Spinal cord (tissue), 4 donors: ENCODE results near the gene LCE3C. TPM values are rescaled to one million over a fixed set of nuclear protein-coding genes. Genes with fewer than 3 reads are reported as not detected.

Source experiments
- polyA plus RNA-seq, 2 donors: library from polyadenylated mRNA; unstranded; fragments of 120-200 nt; gene quantifications; one replicate each; pipeline ENCODE4 v1.2.1, GENCODE V29; 2013; ENCODE audit not compliant: insufficient read length in 2 of 2
- small RNA-seq: library from RNA; depleted of rRNA; stranded (forward); fragments of <200 nt; gene quantifications from one replicate; pipeline ENCODE3, GENCODE V24; 2014; ENCODE audit warnings: low replicate concordance
- total RNA-seq, 2 donors: library from RNA; depleted of rRNA in 1 of 2; stranded (reverse); fragments of 120-200 nt in 1 of 2; fragments of >200 nt in 1 of 2; gene quantifications; one replicate each; pipeline versions ENCODE4 v1.2.3 to v1.2.4, GENCODE V29; 2013 to 2014

Gene LCE3C
- total and polyA plus RNA-seq, 4 donors: not detected

Small RNAs within 50 kb of the gene (small RNA-seq; reads per million reads assigned to genes)
- gene LCE3A (not detected), gene LCE3B (not detected)

Other genes starting within 250 kb of the LCE3C start
- gene FLG2, start 240.2 kb upstream of the LCE3C start, total RNA-seq: not detected
- under 1 TPM; 0.03 to 0.11 TPM for gene FLG2, start 240.2 kb upstream of the LCE3C start, polyA plus RNA-seq
- not detected for gene CRNN, start 186.0 kb upstream of the LCE3C start, total RNA-seq
- not detected for gene CRNN, start 186.0 kb upstream of the LCE3C start, polyA plus RNA-seq
- not detected for gene LCE5A, start 89.4 kb upstream of the LCE3C start, total RNA-seq
- gene LCE5A, start 89.4 kb upstream of the LCE3C start, polyA plus RNA-seq: under 1 TPM in 1 of 2 donors, not detected in 1; 0.20 TPM
- not detected for gene CRCT1, start 85.8 kb upstream of the LCE3C start, total RNA-seq
- not detected for gene CRCT1, start 85.8 kb upstream of the LCE3C start, polyA plus RNA-seq
- not detected for gene LCE3E, start 33.5 kb upstream of the LCE3C start, total RNA-seq
- not detected for gene LCE3E, start 33.5 kb upstream of the LCE3C start, polyA plus RNA-seq
- gene LCE3D, start 19.7 kb upstream of the LCE3C start, total RNA-seq: not detected
- gene LCE3D, start 19.7 kb upstream of the LCE3C start, polyA plus RNA-seq: not detected
- not detected for gene LCE3B, start 13.6 kb downstream of the LCE3C start, total RNA-seq
- not detected for gene LCE3B, start 13.6 kb downstream of the LCE3C start, polyA plus RNA-seq
- not detected for gene LCE3A, start 22.9 kb downstream of the LCE3C start, total RNA-seq
- gene LCE3A, start 22.9 kb downstream of the LCE3C start, polyA plus RNA-seq: not detected
- gene LCE2D, start 63.1 kb downstream of the LCE3C start, total RNA-seq: not detected
- gene LCE2D, start 63.1 kb downstream of the LCE3C start, polyA plus RNA-seq: not detected
- gene LCE2C, start 75.0 kb downstream of the LCE3C start, total RNA-seq: not detected
- gene LCE2C, start 75.0 kb downstream of the LCE3C start, polyA plus RNA-seq: not detected
- not detected for gene LCE2B, start 85.9 kb downstream of the LCE3C start, total RNA-seq
- not detected for gene LCE2B, start 85.9 kb downstream of the LCE3C start, polyA plus RNA-seq
- not detected for gene LCE2A, start 98.1 kb downstream of the LCE3C start, total RNA-seq
- not detected for gene LCE2A, start 98.1 kb downstream of the LCE3C start, polyA plus RNA-seq
- gene LCE4A, start 107.9 kb downstream of the LCE3C start, total RNA-seq: not detected
- gene LCE4A, start 107.9 kb downstream of the LCE3C start, polyA plus RNA-seq: not detected
- not detected for gene KPRP, start 157.8 kb downstream of the LCE3C start, total RNA-seq
- gene KPRP, start 157.8 kb downstream of the LCE3C start, polyA plus RNA-seq: not detected
- not detected for gene LCE1F, start 174.9 kb downstream of the LCE3C start, total RNA-seq
- not detected for gene LCE1F, start 174.9 kb downstream of the LCE3C start, polyA plus RNA-seq
- not detected for gene LCE1E, start 186.0 kb downstream of the LCE3C start, total RNA-seq
- gene LCE1E, start 186.0 kb downstream of the LCE3C start, polyA plus RNA-seq: not detected
- gene LCE1D, start 196.5 kb downstream of the LCE3C start, total RNA-seq: not detected
- gene LCE1D, start 196.5 kb downstream of the LCE3C start, polyA plus RNA-seq: under 1 TPM in 1 of 2 donors, not detected in 1; 0.39 TPM
- gene LCE1C, start 206.4 kb downstream of the LCE3C start, total RNA-seq: not detected
- not detected for gene LCE1C, start 206.4 kb downstream of the LCE3C start, polyA plus RNA-seq
- gene LCE1B, start 211.7 kb downstream of the LCE3C start, total RNA-seq: not detected
- gene LCE1B, start 211.7 kb downstream of the LCE3C start, polyA plus RNA-seq: not detected
- not detected for gene LCE1A, start 227.2 kb downstream of the LCE3C start, total RNA-seq
- not detected for gene LCE1A, start 227.2 kb downstream of the LCE3C start, polyA plus RNA-seq
- not detected for gene LCE6A, start 242.6 kb downstream of the LCE3C start, total RNA-seq
- gene LCE6A, start 242.6 kb downstream of the LCE3C start, polyA plus RNA-seq: not detected